ENCODE data around the gene CACNA1I.

- no peak for TF ChIP-seq CEBPB (IDR thresholded peaks at IDR 0.05)
- no peak for TF ChIP-seq EP300 (IDR thresholded peaks at IDR 0.05; ENCODE audit: borderline replicate concordance)
- TF ChIP-seq TAF1 (IDR thresholded peaks at IDR 0.05; ENCODE audit: low read depth) = no peak
- no peak for TF ChIP-seq TCF12 (IDR thresholded peaks at IDR 0.05; ENCODE audit: low read depth)
- TF ChIP-seq MAX (IDR thresholded peaks at IDR 0.05) = no peak
- TF ChIP-seq FOXM1 (IDR thresholded peaks at IDR 0.05; ENCODE audit: borderline replicate concordance, low read depth) = no peak
- no peak for TF ChIP-seq RAD21 (IDR thresholded peaks at IDR 0.05; ENCODE audit: low read depth)
- TF ChIP-seq, protein P1, sequence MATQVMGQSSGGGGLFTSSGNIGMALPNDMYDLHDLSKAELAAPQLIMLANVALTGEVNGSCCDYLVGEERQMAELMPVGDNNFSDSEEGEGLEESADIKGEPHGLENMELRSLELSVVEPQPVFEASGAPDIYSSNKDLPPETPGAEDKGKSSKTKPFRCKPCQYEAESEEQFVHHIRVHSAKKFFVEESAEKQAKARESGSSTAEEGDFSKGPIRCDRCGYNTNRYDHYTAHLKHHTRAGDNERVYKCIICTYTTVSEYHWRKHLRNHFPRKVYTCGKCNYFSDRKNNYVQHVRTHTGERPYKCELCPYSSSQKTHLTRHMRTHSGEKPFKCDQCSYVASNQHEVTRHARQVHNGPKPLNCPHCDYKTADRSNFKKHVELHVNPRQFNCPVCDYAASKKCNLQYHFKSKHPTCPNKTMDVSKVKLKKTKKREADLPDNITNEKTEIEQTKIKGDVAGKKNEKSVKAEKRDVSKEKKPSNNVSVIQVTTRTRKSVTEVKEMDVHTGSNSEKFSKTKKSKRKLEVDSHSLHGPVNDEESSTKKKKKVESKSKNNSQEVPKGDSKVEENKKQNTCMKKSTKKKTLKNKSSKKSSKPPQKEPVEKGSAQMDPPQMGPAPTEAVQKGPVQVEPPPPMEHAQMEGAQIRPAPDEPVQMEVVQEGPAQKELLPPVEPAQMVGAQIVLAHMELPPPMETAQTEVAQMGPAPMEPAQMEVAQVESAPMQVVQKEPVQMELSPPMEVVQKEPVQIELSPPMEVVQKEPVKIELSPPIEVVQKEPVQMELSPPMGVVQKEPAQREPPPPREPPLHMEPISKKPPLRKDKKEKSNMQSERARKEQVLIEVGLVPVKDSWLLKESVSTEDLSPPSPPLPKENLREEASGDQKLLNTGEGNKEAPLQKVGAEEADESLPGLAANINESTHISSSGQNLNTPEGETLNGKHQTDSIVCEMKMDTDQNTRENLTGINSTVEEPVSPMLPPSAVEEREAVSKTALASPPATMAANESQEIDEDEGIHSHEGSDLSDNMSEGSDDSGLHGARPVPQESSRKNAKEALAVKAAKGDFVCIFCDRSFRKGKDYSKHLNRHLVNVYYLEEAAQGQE (IDR thresholded peaks at IDR 0.05; ENCODE audit: low read depth) = no peak
Observed at GRCh38 chr22:39686178-39686620, 115.6 kb downstream of the CACNA1I start.

Data from Ishikawa (cell line).